Ishikawa (cell line): ENCODE measurements around the gene PRKCE.

Experiments
- CEBPB ChIP-seq: IDR thresholded peaks from 2 replicates; pipeline ENCODE4 v1.6.1; 2012
- FOXM1 ChIP-seq: IDR thresholded peaks from 2 replicates; pipeline ENCODE4 v1.6.1; 2012; ENCODE audit warnings: low read depth, borderline replicate concordance
- NFIC ChIP-seq: IDR thresholded peaks from 2 replicates; pipeline ENCODE4 v1.6.1; 2012
- TAF1 ChIP-seq: IDR thresholded peaks from 2 replicates; pipeline ENCODE4 v1.6.1; 2012; ENCODE audit warnings: low read depth, mild to moderate bottlenecking
- TCF12 ChIP-seq: IDR thresholded peaks from 2 replicates; pipeline ENCODE4 v1.6.1; 2012; ENCODE audit warnings: low read depth
- YY1 ChIP-seq: IDR thresholded peaks from 2 replicates; pipeline ENCODE4 v1.6.1; 2012; ENCODE audit warnings: low read depth
- ZBTB7A ChIP-seq: IDR thresholded peaks from 2 replicates; pipeline ENCODE4 v1.6.1; 2012; ENCODE audit warnings: low read depth

GRCh38 chr2:45734336-45734735, 82.9 kb downstream of the PRKCE start:
- TF ChIP-seq FOXM1 (no peak), ZBTB7A (no peak), TCF12 (no peak), CEBPB (no peak), YY1 (no peak), NFIC (no peak), TAF1 (no peak)
